HepG2 (cell line): ENCODE measurements around the gene MYO1C. TPM values are rescaled to one million over a fixed set of nuclear protein-coding genes. Genes with fewer than 3 reads are reported as not detected.

Experiments
- ATAC-seq: fragments of 200-7000 bp; cut with Tn5 transposase; 3 replicates; pipeline ENCODE4 v1.9.1; 2020; ENCODE audit warnings: mild to moderate bottlenecking, moderate library complexity
- BruUV-seq: library from RNA; stranded (reverse); fragments of 400-500 nt; replicated peaks from 2 replicates; lab custom pipeline; 2021; lab: Mats Ljungman, UMichigan
- CTCF ChIA-PET: fragments of 300-600 bp; formaldehyde crosslinking; extraction: SDS; loops from one replicate; lab custom pipeline; 2021; ENCODE audit warnings: low total read pairs, inconsistent platforms, low intra/inter-chr PET ratio; lab: Yijun Ruan, JAX
- POLR2A ChIA-PET: fragments of 350-600 bp; sonication (Branson Sonifier 250); formaldehyde crosslinking; loops from one replicate; lab custom pipeline; 2020; ENCODE audit warnings: antibody characterized with exemption, inconsistent platforms; lab: Yijun Ruan, JAX
- DNase-seq: peaks from one replicate; pipeline ENCODE4 v3.0.0-alpha.2; 2015; ENCODE audit warnings: low spot score
- FAIRE-seq: peaks from 3 replicates; lab custom pipeline; 2011; peaks lifted over from hg19 to GRCh38; lab: Jason Lieb, UNC
- H2AFZ ChIP-seq: one replicate; pipeline ENCODE4 v1.6.1; 2011; ENCODE audit warnings: low read length, inconsistent platforms
- H3K27ac ChIP-seq: fragments of 300-600 bp; 3 replicates; pipeline ENCODE4 v1.8.0; 2011; ENCODE audit warnings: mixed run types, mild to moderate bottlenecking, mixed read lengths, low read length, inconsistent platforms; ENCODE audit not compliant: insufficient read depth; ENCODE audit errors: extremely low read length
- H3K27me3 ChIP-seq, 2 experiments: fragments of 200-600 bp in 1 of 2; 2 replicates in 1 of 2; 3 replicates in 1 of 2; pipeline versions ENCODE4 v1.6.0 to v1.8.0; 2011; ENCODE audit warnings: low read length in 2 of 2, mild to moderate bottlenecking in 2 of 2, moderate library complexity in 2 of 2, inconsistent platforms in 1 of 2; ENCODE audit not compliant: insufficient read depth in 2 of 2, control insufficient read depth in 1 of 2
- H3K36me3 ChIP-seq, 2 experiments: fragments of 200-600 bp in 1 of 2; replicated peaks in 1 of 2; 2 replicates in 1 of 2; 3 replicates in 1 of 2; pipeline versions ENCODE4 v1.5.1 to v1.8.0; 2011; ENCODE audit warnings: low read length in 2 of 2, inconsistent platforms in 1 of 2; ENCODE audit not compliant: insufficient read depth in 2 of 2, control insufficient read depth in 1 of 2
- H3K4me1 ChIP-seq: 2 replicates; pipeline ENCODE4 v1.5.1; 2012; ENCODE audit warnings: low read length, inconsistent platforms; ENCODE audit not compliant: insufficient read depth
- H3K4me2 ChIP-seq: 2 replicates; pipeline ENCODE4 v1.6.0; 2011; ENCODE audit warnings: low read depth, low read length, inconsistent platforms
- H3K4me3 ChIP-seq, 3 experiments: fragments of 200-600 bp in 1 of 3; sonication (generic), shearing (Covaris generic) in 1 of 3; replicated peaks in 1 of 3; 2 replicates each; pipeline ENCODE4 v1.5.1; 2011 to 2016; ENCODE audit warnings: low read length in 3 of 3, inconsistent platforms in 2 of 3, low read depth in 2 of 3, mild to moderate bottlenecking in 2 of 3, control low read depth in 1 of 3, mixed read lengths in 1 of 3; ENCODE audit not compliant: insufficient read depth in 1 of 3
- H3K79me2 ChIP-seq: one replicate; pipeline ENCODE4 v1.6.1; 2011; ENCODE audit warnings: low read length, inconsistent platforms; ENCODE audit not compliant: insufficient read depth
- H3K9ac ChIP-seq: 2 replicates; pipeline ENCODE4 v1.6.0; 2011; ENCODE audit warnings: mild to moderate bottlenecking, low read depth, low read length, inconsistent platforms; ENCODE audit not compliant: insufficient read depth
- H3K9me3 ChIP-seq: 2 replicates; pipeline ENCODE4 v1.5.1; 2012; ENCODE audit warnings: mild to moderate bottlenecking, low read length
- H4K20me1 ChIP-seq: 2 replicates; pipeline ENCODE4 v1.6.0; 2011; ENCODE audit warnings: inconsistent platforms, mild to moderate bottlenecking, low read length, moderate library complexity; ENCODE audit not compliant: insufficient read depth
- AKNA ChIP-seq: sonication (generic); formaldehyde crosslinking; IDR thresholded peaks from 2 replicates; pipeline ENCODE4 v1.4.0; 2020; ENCODE audit warnings: missing genetic modification reagents, borderline replicate concordance
- STAG1 ChIP-seq: sonication (generic); formaldehyde crosslinking; IDR thresholded peaks from 2 replicates; pipeline ENCODE4 v1.4.0; 2020; ENCODE audit warnings: missing genetic modification reagents
- ZBTB33 ChIP-seq: sonication (generic); formaldehyde crosslinking; IDR thresholded peaks from 2 replicates; pipeline ENCODE4 v1.4.0; 2020; ENCODE audit warnings: missing genetic modification reagents
- WGBS: methylation state at CpG from one replicate; pipeline ENCODE4 v1.1.6; 2017; ENCODE audit warnings: low lambda C conversion rate; 5-methylcytosine and 5-hydroxymethylcytosine counted together
- in situ Hi-C: cut with HindIII; loops from 2 replicates; pipeline ENCODE4 v1.10.0; 2017; ENCODE audit warnings: low pct_unique_long_range_greater_than_20kb; ENCODE audit not compliant: extremely low pct_ligation_motif_present
- intact Hi-C: fragments of 100-400 bp; cut with micrococcal nuclease; formaldehyde crosslinking; loops from one replicate; pipeline ENCODE4 v1.10.0; 2022; ENCODE audit not compliant: unreplicated experiment
- polyA plus RNA-seq, 8 experiments: library from polyadenylated mRNA; depleted of rRNA in 3 of 8; stranded (reverse) in 7 of 8; unstranded in 1 of 8; fragments of >200 nt; fragmentation: Illumina TruSeq in 4 of 8; extraction: Trizol in 4 of 8; gene quantifications; 2 replicates each; pipeline versions ENCODE4 v1.2.1 to v1.2.3, GENCODE V29; 2011 to 2016; ENCODE audit warnings: low read depth in 4 of 8, missing spikeins in 1 of 8, mixed read lengths in 1 of 8; ENCODE audit not compliant: insufficient read depth in 1 of 8
- total RNA-seq, 5 experiments: library from RNA; depleted of rRNA; stranded (reverse); fragments of >200 nt; fragmentation: Illumina TruSeq; extraction: Trizol; gene quantifications; 2 replicates each; pipeline ENCODE4 v1.2.3, GENCODE V29; 2016; ENCODE audit warnings: low read depth in 1 of 5
- TF ChIP-seq, protein P1 (sequence below): sonication (generic); formaldehyde crosslinking; IDR thresholded peaks from 2 replicates; pipeline ENCODE4 v1.5.0; 2020; ENCODE audit warnings: mild to moderate bottlenecking, missing genetic modification reagents, moderate library complexity

The MYO1C gene
- total and polyA plus RNA-seq, 2 of the 13 experiments (the other 11 are each of a cell fraction or from before 2014, with no cell fraction given): 22.7 to 40.8 TPM

GRCh38 chr17:1532836-1533602 is 40.5 kb upstream of the MYO1C start:
- Histone ChIP-seq H3K4me1 (no peaks in the 10 kb centered on the region), H3K4me2 (no peak overlapping the region), H3K79me2 (no peaks in the 10 kb centered on the region), H3K4me3 (no peak overlapping the region), H3K27ac (no peak overlapping the region), H2AFZ (no peak overlapping the region), H4K20me1 (no peaks in the 10 kb centered on the region), H3K27me3 (no peaks in the 10 kb centered on the region), H3K9ac (no peak overlapping the region), H3K9me3 (no peaks in the 10 kb centered on the region), H3K36me3 (peaks cover 10 to 46% of the 10 kb centered on the region in 2 experiments)
- ATAC-seq: peak; percentile 58
- no TSS peak for BruUV-seq
- FAIRE-seq: no peak
- in situ Hi-C loops (no loop called here), intact Hi-C loops (no loop called here)
- DNase-seq: no peak
- ChIA-PET CTCF (interaction anchor here (1.1 kb wide), 1 partner anchor 168 kb away, joined by 3 read pairs; no protein-coding TSS in a partner anchor), POLR2A (no interaction called here)
- WGBS: 100% methylated on average over 2 of the region's 10 CpGs
- TF ChIP-seq, protein P1, sequence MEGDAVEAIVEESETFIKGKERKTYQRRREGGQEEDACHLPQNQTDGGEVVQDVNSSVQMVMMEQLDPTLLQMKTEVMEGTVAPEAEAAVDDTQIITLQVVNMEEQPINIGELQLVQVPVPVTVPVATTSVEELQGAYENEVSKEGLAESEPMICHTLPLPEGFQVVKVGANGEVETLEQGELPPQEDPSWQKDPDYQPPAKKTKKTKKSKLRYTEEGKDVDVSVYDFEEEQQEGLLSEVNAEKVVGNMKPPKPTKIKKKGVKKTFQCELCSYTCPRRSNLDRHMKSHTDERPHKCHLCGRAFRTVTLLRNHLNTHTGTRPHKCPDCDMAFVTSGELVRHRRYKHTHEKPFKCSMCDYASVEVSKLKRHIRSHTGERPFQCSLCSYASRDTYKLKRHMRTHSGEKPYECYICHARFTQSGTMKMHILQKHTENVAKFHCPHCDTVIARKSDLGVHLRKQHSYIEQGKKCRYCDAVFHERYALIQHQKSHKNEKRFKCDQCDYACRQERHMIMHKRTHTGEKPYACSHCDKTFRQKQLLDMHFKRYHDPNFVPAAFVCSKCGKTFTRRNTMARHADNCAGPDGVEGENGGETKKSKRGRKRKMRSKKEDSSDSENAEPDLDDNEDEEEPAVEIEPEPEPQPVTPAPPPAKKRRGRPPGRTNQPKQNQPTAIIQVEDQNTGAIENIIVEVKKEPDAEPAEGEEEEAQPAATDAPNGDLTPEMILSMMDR: peak; percentile 52
- TF ChIP-seq STAG1 (CRISPR knock-in tag): peak; percentile 51
- no peak for TF ChIP-seq AKNA (CRISPR knock-in tag)
- peak; percentile 19; the same call in 1 of the 2 replicates for TF ChIP-seq ZBTB33
